ENCODE data around the gene FFAR2.

DNA sequence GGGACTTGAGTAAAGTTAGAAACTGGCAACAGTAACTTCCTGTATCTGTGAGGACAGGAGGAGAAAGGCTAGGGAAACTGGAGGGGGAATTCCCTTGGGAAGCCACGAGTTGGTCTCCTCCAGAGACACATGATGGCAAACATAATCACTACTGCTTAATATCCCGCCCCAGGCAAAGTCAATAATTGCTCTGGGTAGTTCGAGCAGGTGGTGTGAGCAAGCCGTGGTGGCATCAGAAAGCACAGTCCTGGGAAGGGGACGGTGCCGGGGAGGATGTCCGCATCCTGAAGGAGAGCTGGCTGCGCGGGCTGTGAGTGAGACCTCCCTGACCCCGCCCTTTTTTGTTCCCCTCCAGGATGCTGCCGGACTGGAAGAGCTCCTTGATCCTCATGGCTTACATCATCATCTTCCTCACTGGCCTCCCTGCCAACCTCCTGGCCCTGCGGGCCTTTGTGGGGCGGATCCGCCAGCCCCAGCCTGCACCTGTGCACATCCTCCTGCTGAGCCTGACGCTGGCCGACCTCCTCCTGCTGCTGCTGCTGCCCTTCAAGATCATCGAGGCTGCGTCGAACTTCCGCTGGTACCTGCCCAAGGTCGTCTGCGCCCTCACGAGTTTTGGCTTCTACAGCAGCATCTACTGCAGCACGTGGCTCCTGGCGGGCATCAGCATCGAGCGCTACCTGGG is 1.4 kb downstream of the FFAR2 start:
- TF ChIP-seq, protein P1, sequence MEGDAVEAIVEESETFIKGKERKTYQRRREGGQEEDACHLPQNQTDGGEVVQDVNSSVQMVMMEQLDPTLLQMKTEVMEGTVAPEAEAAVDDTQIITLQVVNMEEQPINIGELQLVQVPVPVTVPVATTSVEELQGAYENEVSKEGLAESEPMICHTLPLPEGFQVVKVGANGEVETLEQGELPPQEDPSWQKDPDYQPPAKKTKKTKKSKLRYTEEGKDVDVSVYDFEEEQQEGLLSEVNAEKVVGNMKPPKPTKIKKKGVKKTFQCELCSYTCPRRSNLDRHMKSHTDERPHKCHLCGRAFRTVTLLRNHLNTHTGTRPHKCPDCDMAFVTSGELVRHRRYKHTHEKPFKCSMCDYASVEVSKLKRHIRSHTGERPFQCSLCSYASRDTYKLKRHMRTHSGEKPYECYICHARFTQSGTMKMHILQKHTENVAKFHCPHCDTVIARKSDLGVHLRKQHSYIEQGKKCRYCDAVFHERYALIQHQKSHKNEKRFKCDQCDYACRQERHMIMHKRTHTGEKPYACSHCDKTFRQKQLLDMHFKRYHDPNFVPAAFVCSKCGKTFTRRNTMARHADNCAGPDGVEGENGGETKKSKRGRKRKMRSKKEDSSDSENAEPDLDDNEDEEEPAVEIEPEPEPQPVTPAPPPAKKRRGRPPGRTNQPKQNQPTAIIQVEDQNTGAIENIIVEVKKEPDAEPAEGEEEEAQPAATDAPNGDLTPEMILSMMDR (IDR thresholded peaks at IDR 0.05): no peak
- TF ChIP-seq POLR2A (IDR thresholded peaks at IDR 0.05): no peak

All from breast epithelium (tissue), 3 donors.